GM19193 (cell line): ENCODE results near the gene SLCO2A1.

ENCODE experiments used
- POLR2A ChIP-seq: IDR thresholded peaks from 4 replicates; pipeline ENCODE4 v1.6.1; 2011; ENCODE audit not compliant: insufficient read depth, insufficient read length; ENCODE audit errors: extremely low read depth

The SLCO2A1 gene

GRCh38 chr3:133894353-133895207 is 135.1 kb downstream of the SLCO2A1 start:
- TF ChIP-seq POLR2A: no peak

- TF ChIP-seq POLR2A: no peak
Measured at GRCh38 chr3:133893683-133894352, 135.9 kb downstream of the SLCO2A1 start.

- no peak for TF ChIP-seq POLR2A
Measured at GRCh38 chr3:133892541-133893231, 137.0 kb downstream of the SLCO2A1 start.

DNA sequence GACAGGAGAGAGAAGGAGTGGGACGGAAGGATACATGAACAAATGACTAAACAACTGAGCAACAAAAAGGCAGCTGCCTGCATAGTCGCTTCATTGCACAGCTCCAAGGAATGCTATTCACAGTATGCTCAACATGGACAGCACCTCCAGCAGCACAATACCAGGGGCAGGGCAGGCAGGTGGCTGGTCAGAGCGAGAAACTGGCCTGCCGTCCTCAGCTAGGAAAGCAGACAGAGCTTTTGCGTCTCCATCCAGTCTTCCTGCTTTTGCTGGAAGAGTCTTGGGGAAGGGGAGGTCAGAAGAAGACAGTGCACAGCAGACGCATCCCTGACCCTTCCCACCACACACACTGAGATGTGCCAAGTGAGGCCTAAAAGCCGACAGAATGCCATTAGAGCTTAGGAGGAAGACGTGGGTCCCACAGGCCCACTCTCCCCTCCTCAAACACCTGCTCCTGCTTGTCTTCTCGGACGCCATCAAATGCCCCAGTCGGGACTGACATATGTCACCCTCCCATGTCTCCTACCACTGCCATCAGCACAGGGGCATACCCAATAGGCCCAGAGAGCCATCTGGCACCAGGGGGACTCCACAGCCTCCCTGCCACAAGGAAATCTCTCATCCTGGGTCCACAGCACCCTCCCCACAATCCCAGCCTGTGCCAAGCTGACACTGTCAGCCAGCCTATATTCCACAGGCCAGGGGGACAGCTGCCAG is 137.9 kb downstream of the SLCO2A1 start:
- no peak for TF ChIP-seq POLR2A

DNA sequence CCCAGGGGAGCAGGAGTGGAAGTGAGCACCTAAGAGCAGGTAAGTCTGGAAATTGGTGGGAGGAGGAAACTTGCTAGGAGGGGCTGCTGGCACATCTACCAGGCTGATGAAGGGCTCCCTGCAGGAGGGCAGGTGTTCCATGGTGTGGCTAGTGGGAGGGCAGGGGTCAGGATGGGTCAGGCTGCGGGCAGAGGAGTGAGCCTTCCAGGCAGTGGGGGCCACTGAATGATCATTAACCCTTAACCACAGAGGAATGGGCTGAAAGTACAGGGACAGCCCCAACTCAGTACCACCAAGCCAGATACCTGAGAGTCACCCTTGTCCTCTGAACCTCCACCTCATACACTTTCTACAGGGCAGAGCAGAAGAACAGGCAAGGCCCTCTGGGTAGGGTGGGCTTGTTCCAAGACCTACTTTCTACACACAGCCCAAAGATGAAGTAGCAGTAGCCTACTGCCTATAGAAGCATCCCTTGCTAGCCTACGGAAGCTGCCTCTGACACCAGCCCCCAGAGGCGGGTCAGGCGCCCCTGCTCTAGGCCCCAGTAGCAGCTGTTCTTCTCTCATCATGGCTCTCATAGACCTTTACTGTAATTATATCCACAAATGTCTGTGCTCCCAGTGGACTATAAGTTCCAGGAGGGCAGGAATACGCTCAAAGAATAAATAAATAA is 138.6 kb downstream of the SLCO2A1 start:
- no peak for TF ChIP-seq POLR2A

GRCh38 chr3:133890037-133890436 is 139.7 kb downstream of the SLCO2A1 start:
- TF ChIP-seq POLR2A: no peak

GRCh38 chr3:133888726-133889340 is 140.9 kb downstream of the SLCO2A1 start:
- no peak for TF ChIP-seq POLR2A

DNA sequence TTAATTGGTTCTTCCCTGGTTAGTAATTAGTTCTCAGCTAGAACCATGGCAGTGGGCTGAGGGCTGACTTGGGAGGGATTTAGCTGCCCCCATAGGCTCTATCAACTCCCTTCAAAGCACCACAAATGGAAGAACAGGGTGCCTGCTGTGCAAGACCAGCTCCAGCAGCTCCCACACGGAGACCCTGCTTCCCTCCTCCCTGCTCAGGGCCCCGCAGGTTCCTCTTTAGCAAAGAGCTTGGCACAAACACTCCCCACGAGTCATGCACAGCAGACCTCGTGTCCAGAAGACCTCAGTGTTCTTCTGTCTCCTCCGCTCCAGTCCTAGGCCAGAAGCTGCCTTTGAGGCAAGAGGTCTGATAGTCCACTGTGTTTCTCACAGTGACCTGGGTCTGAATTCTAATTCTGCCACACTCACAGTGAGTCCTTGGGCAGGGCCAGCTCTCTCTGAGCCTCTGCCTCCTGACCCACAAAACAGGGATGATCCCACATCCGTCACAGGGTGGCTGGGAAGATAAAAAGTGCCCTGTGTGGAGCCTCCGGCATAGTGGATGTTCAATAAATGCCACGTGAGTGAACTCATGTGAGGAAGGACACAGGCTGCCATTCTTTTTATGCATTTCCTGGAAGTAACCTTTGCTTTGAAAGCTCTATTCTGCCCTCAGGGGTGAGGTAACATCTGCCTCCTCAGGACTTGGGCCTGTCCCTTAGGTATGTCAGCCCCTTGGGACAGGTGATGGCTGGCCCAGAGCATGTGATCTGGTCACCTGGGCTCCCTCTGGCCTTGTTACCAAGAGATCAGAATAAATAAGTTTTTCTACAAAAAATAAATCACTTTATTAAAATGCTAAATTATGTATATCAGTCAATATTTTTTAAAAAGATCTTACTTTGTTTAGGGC is 141.7 kb downstream of the SLCO2A1 start:
- TF ChIP-seq POLR2A: no peak

DNA sequence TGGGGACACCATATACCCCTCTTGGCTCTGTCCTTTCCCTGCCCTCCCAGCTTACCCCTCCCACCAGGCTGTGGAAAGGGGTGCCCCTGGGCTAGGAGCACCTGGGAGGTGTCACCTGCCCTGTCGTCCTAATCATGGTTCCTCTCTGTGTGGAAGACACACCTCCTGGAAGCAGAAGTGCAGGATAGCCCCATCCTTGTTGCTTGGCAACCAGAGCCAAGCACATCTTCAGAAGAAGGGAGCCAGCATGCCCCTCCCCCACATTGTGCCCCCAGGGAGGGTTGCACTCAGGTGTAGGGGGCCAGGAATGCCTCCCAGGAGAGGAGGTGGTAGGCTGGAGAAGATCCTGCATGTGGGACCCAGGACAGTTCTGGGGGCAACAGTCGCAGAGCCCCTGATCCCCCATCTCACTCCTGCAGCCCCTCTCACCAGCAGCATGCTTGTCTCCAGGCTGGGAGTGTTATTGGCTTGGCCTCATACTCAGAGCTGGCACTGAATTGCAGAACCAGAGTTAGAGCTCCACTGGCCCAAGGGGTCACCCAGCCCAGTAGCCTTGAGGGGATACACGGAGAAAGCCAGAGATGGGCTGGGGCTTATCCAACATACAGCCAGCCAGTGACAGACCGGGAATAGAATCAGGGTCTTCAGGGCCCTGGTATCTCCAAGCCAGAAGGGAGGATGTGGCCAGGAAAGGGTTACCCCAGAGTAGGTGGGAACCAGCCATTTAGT is 142.5 kb downstream of the SLCO2A1 start:
- no peak for TF ChIP-seq POLR2A

DNA sequence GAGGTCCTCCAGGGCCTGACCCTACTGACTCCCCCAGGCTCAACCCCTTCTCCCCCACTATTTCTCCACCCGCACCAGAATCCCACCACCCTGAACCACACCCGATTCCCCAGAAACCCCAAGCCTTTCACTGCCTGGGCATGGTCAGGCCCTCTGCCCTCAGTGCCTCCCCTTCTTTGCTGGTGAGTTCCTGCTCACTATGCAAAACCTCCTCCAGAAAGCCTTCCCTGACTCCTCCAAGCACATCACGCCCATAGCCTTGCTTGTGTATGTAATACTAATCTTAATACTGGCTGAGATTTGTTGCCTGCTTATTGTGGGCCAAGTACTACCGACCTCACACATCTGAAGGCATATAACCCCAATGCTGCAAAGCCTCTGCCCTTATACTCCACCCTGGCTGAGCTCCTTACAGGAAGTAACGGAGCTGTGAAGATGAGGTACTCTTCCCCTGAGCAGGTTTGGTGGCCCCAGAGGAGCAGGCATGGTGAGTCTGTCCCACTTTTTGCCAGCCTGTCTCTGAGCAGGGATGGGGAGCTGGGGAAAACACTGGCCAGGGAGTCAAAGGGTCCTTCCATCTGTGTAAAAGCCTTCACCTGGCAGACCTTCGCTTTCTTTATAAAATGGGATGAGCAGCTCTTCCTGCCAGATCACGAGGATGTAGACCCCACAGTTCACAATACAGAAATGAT is 143.5 kb downstream of the SLCO2A1 start:
- no peak for TF ChIP-seq POLR2A

GRCh38 chr3:133884887-133885711 is 144.6 kb downstream of the SLCO2A1 start:
- TF ChIP-seq POLR2A: no peak
